ENCODE results near the gene TUBA4B. TPM values are rescaled to one million over a fixed set of nuclear protein-coding genes. Genes with fewer than 3 reads are reported as not detected.

TUBA4B gene
- total RNA-seq, 1 donor from 2014 or later: not detected

- Mint-ChIP-seq H3K4me3 (ENCODE audit: unreplicated experiment) (peak overlapping the region; percentile 73), H3K27me3 (ENCODE audit: low read depth) (no peaks in the 10 kb centered on the region), H3K9me3 (ENCODE audit: low read depth) (no peaks in the 10 kb centered on the region), H3K36me3 (ENCODE audit: low read depth) (peaks cover 18% of the 10 kb centered on the region), H3K27ac (ENCODE audit: unreplicated experiment) (peak overlapping the region; percentile 54), H3K4me1 (ENCODE audit: low read depth) (peaks cover 35% of the 10 kb centered on the region)
- DNase-seq (ENCODE audit: low spot score): no peak
- no peak for TF ChIP-seq CTCF (IDR thresholded peaks at IDR 0.05)
Observed at GRCh38 chr2:219228041-219228910, 24.8 kb upstream of the TUBA4B start.

- no peak for DNase-seq (ENCODE audit: low spot score)
- H3K27me3 Mint-ChIP-seq (ENCODE audit: low read depth): no peaks in the 10 kb centered on the region
- H3K27ac Mint-ChIP-seq (ENCODE audit: unreplicated experiment): peak overlapping the region; percentile 54
- H3K4me1 Mint-ChIP-seq (ENCODE audit: low read depth): peaks cover 35% of the 10 kb centered on the region
- no peaks in the 10 kb centered on the region for H3K9me3 Mint-ChIP-seq (ENCODE audit: low read depth)
- TF ChIP-seq CTCF (IDR thresholded peaks at IDR 0.05): no peak
- H3K36me3 Mint-ChIP-seq (ENCODE audit: low read depth): peaks cover 20% of the 10 kb centered on the region
- H3K4me3 Mint-ChIP-seq (ENCODE audit: unreplicated experiment): peak overlapping the region; percentile 73
Observed at GRCh38 chr2:219228911-219229304, 24.1 kb upstream of the TUBA4B start.

DNA sequence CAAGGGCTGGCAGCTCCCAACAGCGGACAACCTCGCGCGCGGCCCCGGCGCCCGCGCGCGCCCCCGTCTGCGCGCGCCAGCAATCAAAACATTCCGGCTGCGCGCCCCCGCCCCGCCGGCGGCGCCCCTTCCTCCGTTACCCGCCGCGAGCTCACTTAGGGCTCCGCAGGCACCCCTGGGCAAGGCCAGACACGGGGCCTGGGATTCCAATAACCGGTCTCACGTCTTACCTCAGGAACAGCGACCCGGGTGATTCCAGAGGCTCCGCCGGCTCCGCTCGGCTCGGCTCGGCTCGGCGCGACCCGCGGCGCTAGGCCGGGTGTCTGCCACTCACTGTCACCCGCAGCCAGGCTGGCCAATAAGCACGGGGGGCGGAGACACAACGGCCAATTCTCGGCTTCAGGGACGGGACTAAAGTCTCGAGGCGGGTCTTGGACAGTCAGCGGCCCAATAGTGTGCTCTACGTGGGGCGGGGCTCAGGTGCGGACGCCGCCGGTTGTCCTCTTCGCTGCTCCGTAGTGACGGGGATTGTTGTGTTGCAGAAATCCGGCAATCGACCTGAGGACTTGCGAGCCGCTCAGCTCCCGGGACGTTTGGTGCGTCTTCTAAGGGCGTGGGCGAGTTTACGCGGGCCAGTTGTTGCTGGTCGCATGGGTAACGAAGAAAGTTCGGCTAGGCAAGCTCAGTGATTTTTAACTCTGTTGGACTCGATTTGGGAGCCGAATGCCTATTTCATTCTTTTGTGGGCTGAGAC is 23.6 kb upstream of the TUBA4B start, which contains the start of the genes ANKZF1 and ATG9A:
ANKZF1 (plus strand) TSS at position 502 of the 754 bp plus-strand sequence. CDS start 452 bp downstream, outside the sequence.
ATG9A (minus strand) TSS at position 332 of the 754 bp plus-strand sequence. CDS start 1,612 bp downstream, outside the sequence.
- peaks cover 24% of the 10 kb centered on the region for H3K36me3 Mint-ChIP-seq (ENCODE audit: low read depth)
- peak; percentile 98 for DNase-seq (ENCODE audit: low spot score)
- H3K27me3 Mint-ChIP-seq (ENCODE audit: low read depth): no peaks in the 10 kb centered on the region
- peaks cover 35% of the 10 kb centered on the region for H3K4me1 Mint-ChIP-seq (ENCODE audit: low read depth)
- no peak for TF ChIP-seq CTCF (IDR thresholded peaks at IDR 0.05)
- H3K4me3 Mint-ChIP-seq (ENCODE audit: unreplicated experiment): peak within 1 kb of the TSS; percentile 92
- H3K9me3 Mint-ChIP-seq (ENCODE audit: low read depth): no peaks in the 10 kb centered on the region
- H3K27ac Mint-ChIP-seq (ENCODE audit: unreplicated experiment): peak within 1 kb of the TSS; percentile 97

DNA sequence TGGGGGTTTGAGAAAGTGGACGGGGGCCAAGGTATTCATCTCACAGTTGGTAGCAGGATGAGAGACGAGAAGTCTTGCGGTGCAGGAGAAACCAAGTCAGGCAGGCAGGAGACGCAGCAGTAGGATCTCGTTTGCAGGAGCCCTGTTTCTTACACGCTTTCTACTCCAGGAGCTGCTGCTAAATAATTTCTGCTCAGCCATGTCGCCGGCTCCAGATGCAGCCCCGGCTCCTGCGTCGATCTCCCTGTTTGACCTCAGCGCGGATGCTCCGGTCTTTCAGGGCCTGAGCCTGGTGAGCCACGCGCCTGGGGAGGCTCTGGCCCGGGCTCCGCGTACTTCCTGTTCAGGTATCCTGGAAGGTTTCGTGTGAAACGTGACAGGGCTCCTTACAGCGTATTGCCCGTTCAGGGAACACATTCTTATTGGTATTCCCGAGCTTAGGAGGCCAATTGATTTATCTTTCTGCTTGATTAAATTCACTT is 22.9 kb upstream of the TUBA4B start:
- peak overlapping the region; percentile 97 for H3K27ac Mint-ChIP-seq (ENCODE audit: unreplicated experiment)
- no peaks in the 10 kb centered on the region for H3K27me3 Mint-ChIP-seq (ENCODE audit: low read depth)
- H3K9me3 Mint-ChIP-seq (ENCODE audit: low read depth): no peaks in the 10 kb centered on the region
- peaks cover 23% of the 10 kb centered on the region for H3K36me3 Mint-ChIP-seq (ENCODE audit: low read depth)
- H3K4me3 Mint-ChIP-seq (ENCODE audit: unreplicated experiment): peak overlapping the region; percentile 92
- no peak for TF ChIP-seq CTCF (IDR thresholded peaks at IDR 0.05)
- DNase-seq (ENCODE audit: low spot score): no peak
- H3K4me1 Mint-ChIP-seq (ENCODE audit: low read depth): peaks cover 35% of the 10 kb centered on the region

GRCh38 chr2:219234331-219234730 is 18.7 kb upstream of the TUBA4B start:
- H3K4me3 Mint-ChIP-seq (ENCODE audit: unreplicated experiment): no peak overlapping the region

More at GRCh38 chr2:219234331-219234730, 18.7 kb upstream of the TUBA4B start:
- no peaks in the 10 kb centered on the region for H3K9me3 Mint-ChIP-seq (ENCODE audit: low read depth)
- DNase-seq (ENCODE audit: low spot score): no peak
- no peak for TF ChIP-seq CTCF (IDR thresholded peaks at IDR 0.05)
- H3K4me1 Mint-ChIP-seq (ENCODE audit: low read depth): peaks cover 13% of the 10 kb centered on the region
- H3K27ac Mint-ChIP-seq (ENCODE audit: unreplicated experiment): no peak overlapping the region
- no peaks in the 10 kb centered on the region for H3K27me3 Mint-ChIP-seq (ENCODE audit: low read depth)
- H3K36me3 Mint-ChIP-seq (ENCODE audit: low read depth): peaks cover 30% of the 10 kb centered on the region

Data from chondrocyte (in vitro differentiated cells).